Loucy (cell line): ENCODE data around the gene CTIF.

Source experiments
- H2AFZ ChIP-seq: fragments of 200-600 bp; sonication (generic); 2 replicates; pipeline ENCODE4 v1.6.0; 2016; ENCODE audit warnings: antibody characterized with exemption, mild to moderate bottlenecking, low read length, moderate library complexity
- H3F3A ChIP-seq: fragments of 200-600 bp; 2 replicates; pipeline ENCODE4 v1.6.0; 2016; ENCODE audit warnings: antibody characterized with exemption, low read depth, mild to moderate bottlenecking
- H3K27me3 ChIP-seq: fragments of 200-600 bp; sonication (generic); 2 replicates; pipeline ENCODE4 v1.6.1; 2014; ENCODE audit warnings: low read length, mild to moderate bottlenecking; ENCODE audit not compliant: insufficient read depth, poor library complexity, severe bottlenecking
- H3K36me3 ChIP-seq: fragments of 200-600 bp; sonication (generic); 2 replicates; pipeline ENCODE4 v1.6.1; 2016; ENCODE audit warnings: low read length; ENCODE audit not compliant: insufficient read depth
- H3K4me1 ChIP-seq: fragments of 200-600 bp; sonication (generic); 2 replicates; pipeline ENCODE4 v1.5.1; 2014; ENCODE audit warnings: low read length, mild to moderate bottlenecking; ENCODE audit not compliant: insufficient read depth, poor library complexity, severe bottlenecking
- H3K4me2 ChIP-seq: fragments of 200-600 bp; sonication (generic); 2 replicates; pipeline ENCODE4 v1.6.0; 2014; ENCODE audit warnings: antibody characterized with exemption, low read length, low read depth, mild to moderate bottlenecking; ENCODE audit not compliant: poor library complexity, severe bottlenecking
- H3K4me3 ChIP-seq: fragments of 200-600 bp; sonication (generic); 2 replicates; pipeline ENCODE4 v1.5.1; 2014; ENCODE audit warnings: low read length, mild to moderate bottlenecking, mixed read lengths; ENCODE audit not compliant: poor library complexity, severe bottlenecking
- H3K79me2 ChIP-seq: fragments of 200-600 bp; sonication (generic); 2 replicates; pipeline ENCODE4 v1.6.1; 2014; ENCODE audit warnings: low read length; ENCODE audit not compliant: insufficient read depth
- H3K9ac ChIP-seq: fragments of 200-600 bp; sonication (generic); 2 replicates; pipeline ENCODE4 v1.6.0; 2014; ENCODE audit warnings: mild to moderate bottlenecking, low read depth, low read length, moderate library complexity; ENCODE audit not compliant: poor library complexity, severe bottlenecking
- H3K9me2 ChIP-seq: fragments of 200-600 bp; sonication (generic); replicated peaks from 2 replicates; pipeline ENCODE4 v1.6.1; 2016; ENCODE audit warnings: low read depth, low read length, mixed read lengths
- H3K9me3 ChIP-seq: fragments of 200-600 bp; sonication (generic); 2 replicates; pipeline ENCODE4 v1.6.1; 2014; ENCODE audit warnings: mild to moderate bottlenecking, antibody characterized with exemption, low read length, low read depth; ENCODE audit not compliant: insufficient read depth
- H4K20me1 ChIP-seq: fragments of 200-600 bp; sonication (generic); 2 replicates; pipeline ENCODE4 v1.6.0; 2014; ENCODE audit warnings: antibody characterized with exemption, low read length, mild to moderate bottlenecking; ENCODE audit not compliant: insufficient read depth, poor library complexity, severe bottlenecking
- CTCF ChIP-seq: fragments of 200-600 bp; sonication (generic); conservative IDR thresholded peaks from 2 replicates; pipeline ENCODE4 v1.5.1; 2014; ENCODE audit warnings: mild to moderate bottlenecking, antibody characterized with exemption, low read length
- EZH2phosphoT487 ChIP-seq: fragments of 200-600 bp; IDR thresholded peaks from 2 replicates; pipeline ENCODE4 v1.6.1; 2018; ENCODE audit warnings: antibody characterized with exemption, mild to moderate bottlenecking, moderate library complexity, borderline replicate concordance

Gene CTIF

DNA sequence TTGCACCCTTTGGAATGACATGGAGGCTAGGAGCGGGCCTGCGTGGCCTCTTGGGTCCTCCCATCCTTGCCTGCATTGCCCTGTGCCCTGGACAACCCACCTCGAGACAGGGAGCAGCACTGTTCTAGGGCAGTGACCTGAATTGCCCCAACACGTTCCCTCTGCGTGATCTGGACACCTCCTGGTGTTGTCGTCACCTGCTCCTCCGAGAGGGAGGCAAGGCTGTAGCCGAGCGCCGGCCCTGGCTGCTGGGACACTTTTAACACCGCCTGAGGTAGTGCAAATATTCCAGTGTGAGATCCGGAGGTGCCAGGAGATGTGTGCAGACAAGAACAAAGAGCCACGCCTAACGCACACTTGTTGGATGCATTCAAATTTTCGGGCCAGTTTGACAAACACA, 280.4 kb downstream of the CTIF start:
- H3K9me2 ChIP-seq = no peaks in the 10 kb centered on the region
- H3K79me2 ChIP-seq = no peaks in the 10 kb centered on the region
- no peaks in the 10 kb centered on the region; the same call in 1 of the 2 replicates for H3K36me3 ChIP-seq
- H3K4me2 ChIP-seq = no peak overlapping the region
- H3K4me3 ChIP-seq = no peak overlapping the region
- H3K27me3 ChIP-seq = no peaks in the 10 kb centered on the region
- H3K9me3 ChIP-seq = no peaks in the 10 kb centered on the region
- no peaks in the 10 kb centered on the region for H4K20me1 ChIP-seq
- H2AFZ ChIP-seq = no peak overlapping the region
- TF ChIP-seq EZH2phosphoT487 = no peak
- TF ChIP-seq CTCF = no peak
- no peak overlapping the region for H3K9ac ChIP-seq
- no peaks in the 10 kb centered on the region for H3F3A ChIP-seq
- peaks cover 5% of the 10 kb centered on the region for H3K4me1 ChIP-seq

- Histone ChIP-seq H3K27me3 (no peaks in the 10 kb centered on the region), H3K9me3 (no peaks in the 10 kb centered on the region), H4K20me1 (no peaks in the 10 kb centered on the region), H3K36me3 (no peaks in the 10 kb centered on the region; the same call in 1 of the 2 replicates), H2AFZ (no peak overlapping the region), H3F3A (no peaks in the 10 kb centered on the region), H3K4me1 (no peaks in the 10 kb centered on the region), H3K4me2 (no peak overlapping the region), H3K79me2 (no peaks in the 10 kb centered on the region), H3K9ac (no peak overlapping the region), H3K9me2 (no peaks in the 10 kb centered on the region), H3K4me3 (no peak overlapping the region)
- TF ChIP-seq CTCF (no peak), EZH2phosphoT487 (no peak)
These were observed 281.1 kb downstream of the CTIF start for GRCh38 chr18:48819781-48820482.

DNA sequence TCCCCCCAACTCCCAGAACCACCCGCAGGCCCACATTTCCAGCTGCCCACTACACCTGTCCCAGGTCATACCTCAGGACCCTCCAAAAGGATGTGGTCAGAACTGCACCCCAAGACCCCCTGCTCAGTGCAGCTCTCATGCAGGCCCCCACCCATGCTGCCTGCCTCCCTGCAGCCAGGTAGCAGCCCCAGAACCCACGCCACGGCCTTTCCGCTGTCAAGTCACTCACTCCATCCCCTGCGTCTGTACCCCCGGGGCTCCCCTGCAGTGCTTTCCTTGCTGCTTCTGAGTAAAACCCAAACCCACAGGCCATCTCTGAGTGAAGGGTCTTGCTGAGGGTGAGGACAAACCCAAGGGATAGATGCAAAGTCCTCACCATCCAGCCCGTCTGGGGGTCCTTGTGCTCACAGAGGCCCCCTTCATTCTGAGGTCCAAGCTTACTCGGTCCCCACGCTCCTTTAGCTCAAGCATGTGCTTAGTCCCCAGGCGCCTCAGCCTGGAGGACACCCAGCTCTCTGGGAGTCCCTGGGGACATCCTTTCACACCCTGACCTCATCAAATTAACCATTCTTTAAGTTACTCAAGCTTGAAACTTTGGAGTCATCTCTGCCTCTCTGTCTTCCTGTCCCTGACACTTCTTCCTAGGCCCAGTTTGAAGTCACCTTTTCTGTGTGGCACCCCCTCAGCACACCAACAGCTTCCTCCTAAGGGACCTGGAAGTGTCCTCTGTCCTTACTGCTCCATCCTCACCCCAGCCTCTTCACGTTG, 281.8 kb downstream of the CTIF start:
- Histone ChIP-seq H4K20me1 (no peaks in the 10 kb centered on the region), H3K4me1 (no peaks in the 10 kb centered on the region), H3F3A (no peaks in the 10 kb centered on the region), H3K9me3 (no peaks in the 10 kb centered on the region), H3K79me2 (no peaks in the 10 kb centered on the region), H3K4me2 (no peak overlapping the region), H3K9me2 (no peaks in the 10 kb centered on the region), H3K4me3 (no peak overlapping the region), H3K36me3 (no peaks in the 10 kb centered on the region; the same call in 1 of the 2 replicates), H2AFZ (no peak overlapping the region), H3K9ac (no peak overlapping the region), H3K27me3 (no peaks in the 10 kb centered on the region)
- TF ChIP-seq EZH2phosphoT487 (no peak), CTCF (no peak)
